Ascending aorta (tissue), 2 donors: ENCODE measurements around the gene SUSD3. TPM values are rescaled to one million over a fixed set of nuclear protein-coding genes. Genes with fewer than 3 reads are reported as not detected.
A peak's percentile ranks its signal among the peaks of the same experiment; 100 is the strongest.

Experiments used
- DNase-seq, 2 donors: peaks; one replicate each; pipeline ENCODE4 v3.0.0-alpha.2; 2019; ENCODE audit warnings: low spot score in 2 of 2
- H3K27ac ChIP-seq, 2 donors: fragments of 200-600 bp; sonication (generic); one replicate each; pipeline ENCODE4 v1.5.1; 2016 to 2017; ENCODE audit warnings: mild to moderate bottlenecking in 1 of 2
- H3K27me3 ChIP-seq: fragments of 200-600 bp; sonication (generic); one replicate; pipeline ENCODE4 v1.5.1; 2017
- H3K36me3 ChIP-seq, 2 donors: fragments of 200-600 bp; sonication (generic); one replicate each; pipeline ENCODE4 v1.5.1; 2016
- H3K4me1 ChIP-seq, 2 donors: fragments of 200-600 bp; sonication (generic); one replicate each; pipeline ENCODE4 v1.5.1; 2016 to 2017; ENCODE audit warnings: mild to moderate bottlenecking in 1 of 2
- H3K4me3 ChIP-seq, 2 donors: fragments of 200-600 bp; sonication (generic); one replicate each; pipeline ENCODE4 v1.5.1; 2016 to 2017; ENCODE audit warnings: mild to moderate bottlenecking in 1 of 2
- H3K9me3 ChIP-seq, 2 donors: fragments of 200-600 bp; sonication (generic); one replicate each; pipeline ENCODE4 v1.5.1; 2016
- intact Hi-C: fragments of 100-400 bp; cut with DNase I; formaldehyde crosslinking; loops from one replicate; pipeline ENCODE4 v1.15.1; 2023
- total RNA-seq: library from RNA; depleted of rRNA; stranded (reverse); fragments of >200 nt; gene quantifications from one replicate; pipeline ENCODE4 v1.1.0, GENCODE V29; 2016
- TF ChIP-seq, protein P1 (sequence below), 3 experiments: fragments of 200-600 bp in 2 of 3; fragments of 450-650 bp in 1 of 3; sonication (generic) in 2 of 3; IDR thresholded peaks; one replicate each; pipeline ENCODE4 v1.5.1; 2016 to 2019; ENCODE audit warnings: antibody characterized with exemption in 3 of 3, mild to moderate bottlenecking in 1 of 3, moderate library complexity in 1 of 3

The SUSD3 gene
- total RNA-seq, 1 donor from 2014 or later = not detected

DNA sequence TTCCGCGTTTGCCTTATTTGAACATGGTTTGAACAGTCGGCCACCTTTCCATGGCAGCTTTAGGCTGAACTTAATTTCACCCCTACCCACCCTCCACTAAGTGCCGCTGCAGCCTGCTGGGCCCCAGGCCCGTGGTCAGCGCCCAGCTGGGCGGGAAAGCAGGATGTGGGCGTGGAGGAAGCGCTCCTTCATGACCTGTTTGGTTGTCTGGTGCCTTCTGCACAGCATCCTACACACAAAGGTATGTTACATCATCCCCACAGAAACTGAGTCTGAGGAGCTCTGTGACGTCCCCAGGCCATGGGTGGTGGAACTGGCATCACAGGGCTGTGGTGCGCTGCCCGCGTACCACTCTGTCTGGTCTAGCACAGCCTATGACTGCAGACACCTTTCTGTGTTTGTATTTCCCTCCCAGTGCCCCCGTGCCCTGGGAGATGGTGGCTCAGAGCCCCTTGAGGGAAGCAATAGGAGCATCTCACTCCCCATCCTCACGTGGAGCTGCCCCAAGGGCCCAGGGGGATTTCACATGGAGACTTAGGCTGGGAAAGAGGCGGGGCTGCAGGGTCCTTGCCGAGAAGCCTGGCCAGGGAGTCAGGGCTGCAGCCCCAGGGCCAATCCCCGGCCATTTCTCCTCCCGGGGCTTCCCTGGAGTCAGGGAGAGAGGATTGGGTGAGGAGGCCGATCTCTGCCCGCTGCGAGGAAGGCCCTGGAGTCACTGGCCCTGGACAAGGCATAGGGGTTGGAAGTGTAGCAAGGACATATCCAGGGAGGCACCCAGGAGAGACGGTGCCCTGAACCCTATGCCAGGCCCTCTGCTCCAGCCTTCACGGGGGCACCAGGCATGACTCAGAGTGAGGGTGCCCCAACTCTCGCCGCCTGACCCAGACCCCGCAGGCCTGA is 37.5 kb upstream of the SUSD3 start:
- Histone ChIP-seq H3K27me3 (no peaks in the 10 kb centered on the region), H3K9me3 (no peaks in the 10 kb centered on the region), H3K27ac (no peak overlapping the region), H3K4me1 (no peaks in the 10 kb centered on the region), H3K4me3 (no peak overlapping the region), H3K36me3 (no peaks in the 10 kb centered on the region)
- TF ChIP-seq, protein P1, sequence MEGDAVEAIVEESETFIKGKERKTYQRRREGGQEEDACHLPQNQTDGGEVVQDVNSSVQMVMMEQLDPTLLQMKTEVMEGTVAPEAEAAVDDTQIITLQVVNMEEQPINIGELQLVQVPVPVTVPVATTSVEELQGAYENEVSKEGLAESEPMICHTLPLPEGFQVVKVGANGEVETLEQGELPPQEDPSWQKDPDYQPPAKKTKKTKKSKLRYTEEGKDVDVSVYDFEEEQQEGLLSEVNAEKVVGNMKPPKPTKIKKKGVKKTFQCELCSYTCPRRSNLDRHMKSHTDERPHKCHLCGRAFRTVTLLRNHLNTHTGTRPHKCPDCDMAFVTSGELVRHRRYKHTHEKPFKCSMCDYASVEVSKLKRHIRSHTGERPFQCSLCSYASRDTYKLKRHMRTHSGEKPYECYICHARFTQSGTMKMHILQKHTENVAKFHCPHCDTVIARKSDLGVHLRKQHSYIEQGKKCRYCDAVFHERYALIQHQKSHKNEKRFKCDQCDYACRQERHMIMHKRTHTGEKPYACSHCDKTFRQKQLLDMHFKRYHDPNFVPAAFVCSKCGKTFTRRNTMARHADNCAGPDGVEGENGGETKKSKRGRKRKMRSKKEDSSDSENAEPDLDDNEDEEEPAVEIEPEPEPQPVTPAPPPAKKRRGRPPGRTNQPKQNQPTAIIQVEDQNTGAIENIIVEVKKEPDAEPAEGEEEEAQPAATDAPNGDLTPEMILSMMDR (IDR thresholded peaks at IDR 0.05) = no peak
- DNase-seq = peak in 1 of 2 donors; percentile 12
- intact Hi-C loops = no loop called here

DNA sequence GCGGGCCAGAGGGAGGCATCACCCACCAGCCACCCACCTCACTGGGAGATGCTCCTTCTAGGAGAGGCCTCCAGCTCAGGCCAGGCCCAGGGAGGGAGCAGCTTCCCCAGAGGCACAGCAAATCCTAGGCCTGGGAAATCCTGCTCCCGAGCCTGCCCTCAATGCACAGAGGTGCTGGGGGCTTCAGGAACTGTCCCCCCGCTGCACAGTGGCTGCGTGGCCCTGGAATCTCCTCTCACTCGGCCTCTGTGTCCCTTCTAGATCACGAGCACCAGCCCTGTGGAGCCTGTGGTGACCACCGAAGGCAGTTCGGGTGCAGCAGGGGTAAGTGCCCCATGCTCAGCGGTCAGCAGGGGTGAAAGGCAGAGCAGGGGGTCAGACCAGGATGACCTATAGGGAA is 36.4 kb upstream of the SUSD3 start:
- TF ChIP-seq, protein P1 (IDR thresholded peaks at IDR 0.05) = no peak
- Histone ChIP-seq H3K4me3 (no peak overlapping the region), H3K27me3 (no peaks in the 10 kb centered on the region), H3K27ac (no peak overlapping the region), H3K36me3 (no peaks in the 10 kb centered on the region), H3K9me3 (no peaks in the 10 kb centered on the region), H3K4me1 (no peaks in the 10 kb centered on the region)
- intact Hi-C loops = no loop called here
- DNase-seq = no peak

DNA sequence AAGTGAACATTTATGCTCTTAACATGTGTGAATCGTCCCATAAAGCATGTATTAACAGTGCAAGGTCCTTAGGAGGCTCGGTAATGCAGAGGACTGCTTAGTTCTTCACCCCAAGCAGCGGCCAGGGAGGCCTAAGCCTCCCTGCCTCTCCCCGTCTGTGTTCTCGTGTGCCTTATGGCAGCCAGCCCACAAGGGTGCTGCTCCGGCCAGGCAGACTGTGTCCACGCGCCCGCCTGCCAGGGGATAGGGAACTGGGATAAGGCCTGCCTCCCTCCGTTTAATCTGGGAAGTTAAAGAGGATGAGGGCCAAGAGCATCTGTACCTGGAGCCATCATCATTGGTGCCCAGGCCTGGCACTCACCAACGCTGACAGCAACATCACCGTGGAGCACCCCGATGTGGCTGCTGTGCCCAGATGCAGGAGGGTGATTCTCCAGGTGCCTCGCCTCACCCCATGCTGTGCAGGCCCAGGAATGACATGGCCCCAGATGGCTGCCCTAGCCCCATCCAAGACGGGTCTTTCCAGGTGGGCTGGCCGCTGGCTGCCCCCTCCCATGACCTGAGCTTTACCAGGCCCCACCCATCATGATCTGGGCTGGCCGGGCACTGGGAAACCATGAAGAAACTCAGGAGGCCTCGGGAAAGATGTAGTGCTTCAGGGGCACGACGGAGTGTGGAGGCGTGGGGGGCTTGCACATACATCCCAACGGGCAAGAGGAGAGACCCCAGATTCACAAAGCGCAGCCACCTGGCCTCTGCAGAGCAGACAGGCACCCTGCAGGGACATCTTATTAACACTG is 35.6 kb upstream of the SUSD3 start:
- Histone ChIP-seq H3K27me3 (no peaks in the 10 kb centered on the region), H3K4me1 (no peaks in the 10 kb centered on the region), H3K27ac (no peak overlapping the region), H3K4me3 (no peak overlapping the region), H3K9me3 (no peaks in the 10 kb centered on the region), H3K36me3 (no peaks in the 10 kb centered on the region)
- no peak for DNase-seq
- TF ChIP-seq, protein P1 (IDR thresholded peaks at IDR 0.05) = no peak
- intact Hi-C loops = no loop called here

DNA sequence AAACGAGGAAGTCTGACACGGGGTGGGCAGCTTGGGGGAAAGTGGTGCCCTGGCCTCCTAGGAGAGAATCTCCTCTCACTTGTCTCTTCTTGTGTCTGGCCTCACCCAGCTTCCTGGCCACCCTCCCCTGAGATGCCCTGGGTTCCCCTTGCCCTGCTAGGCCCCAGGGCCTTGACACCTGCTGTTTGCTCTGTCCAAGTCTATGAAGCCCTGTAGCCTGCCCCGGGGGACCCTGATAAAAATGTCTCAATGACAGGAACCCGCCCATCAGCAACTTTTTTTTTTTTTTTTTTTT is 35.0 kb upstream of the SUSD3 start:
- H3K27ac ChIP-seq = no peak overlapping the region
- no peaks in the 10 kb centered on the region for H3K36me3 ChIP-seq
- no peak for DNase-seq
- H3K27me3 ChIP-seq = no peaks in the 10 kb centered on the region
- intact Hi-C loops = no loop called here
- no peak overlapping the region for H3K4me3 ChIP-seq
- TF ChIP-seq, protein P1 (IDR thresholded peaks at IDR 0.05) = no peak
- no peaks in the 10 kb centered on the region for H3K9me3 ChIP-seq
- H3K4me1 ChIP-seq = no peaks in the 10 kb centered on the region

DNA sequence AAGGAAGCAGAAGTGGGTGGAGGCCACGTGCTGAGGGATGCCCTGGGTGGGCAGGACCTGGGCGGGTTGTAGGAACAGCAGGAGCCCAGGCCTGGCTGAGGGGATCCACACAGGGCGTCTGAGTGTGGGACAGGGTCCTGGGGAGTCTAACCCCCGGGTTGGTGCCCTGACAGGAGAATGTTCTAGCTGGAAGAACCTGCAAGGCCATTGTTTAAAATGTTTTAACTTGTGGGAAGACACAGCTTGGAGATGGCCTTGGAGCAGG is 33.9 kb upstream of the SUSD3 start:
- Histone ChIP-seq H3K36me3 (no peaks in the 10 kb centered on the region), H3K4me1 (no peaks in the 10 kb centered on the region), H3K9me3 (no peaks in the 10 kb centered on the region), H3K27ac (no peak overlapping the region), H3K27me3 (no peaks in the 10 kb centered on the region), H3K4me3 (no peak overlapping the region)
- no peak for DNase-seq
- TF ChIP-seq, protein P1 (IDR thresholded peaks at IDR 0.05) = no peak
- intact Hi-C loops = no loop called here
